WI38 (cell line): ENCODE data around the gene CARD19.

Experiments used
- H3K4me3 ChIP-seq: 2 replicates; pipeline ENCODE4 v1.5.1; 2011; ENCODE audit warnings: low read depth, mild to moderate bottlenecking, control low read depth, low read length
- CTCF ChIP-seq: IDR thresholded peaks from 2 replicates; pipeline ENCODE4 v1.5.1; 2012; ENCODE audit warnings: low read depth, mild to moderate bottlenecking, control low read depth, low read length

Gene CARD19

GRCh38 chr9:93119953-93120845, 24.2 kb downstream of the CARD19 start:
- peak; percentile 42 for TF ChIP-seq CTCF
- H3K4me3 ChIP-seq = no peak overlapping the region

GRCh38 chr9:93120846-93121315, 24.9 kb downstream of the CARD19 start:
- H3K4me3 ChIP-seq = no peak overlapping the region
- no peak for TF ChIP-seq CTCF

- no peak for TF ChIP-seq CTCF
- H3K4me3 ChIP-seq = no peak overlapping the region
These were observed 25.6 kb downstream of the CARD19 start for GRCh38 chr9:93121316-93122241.

GRCh38 chr9:93122721-93123221, 26.8 kb downstream of the CARD19 start:
- no peak for TF ChIP-seq CTCF
- H3K4me3 ChIP-seq = no peak overlapping the region

GRCh38 chr9:93123561-93124283, 27.7 kb downstream of the CARD19 start:
- no peak overlapping the region for H3K4me3 ChIP-seq
- no peak for TF ChIP-seq CTCF

DNA sequence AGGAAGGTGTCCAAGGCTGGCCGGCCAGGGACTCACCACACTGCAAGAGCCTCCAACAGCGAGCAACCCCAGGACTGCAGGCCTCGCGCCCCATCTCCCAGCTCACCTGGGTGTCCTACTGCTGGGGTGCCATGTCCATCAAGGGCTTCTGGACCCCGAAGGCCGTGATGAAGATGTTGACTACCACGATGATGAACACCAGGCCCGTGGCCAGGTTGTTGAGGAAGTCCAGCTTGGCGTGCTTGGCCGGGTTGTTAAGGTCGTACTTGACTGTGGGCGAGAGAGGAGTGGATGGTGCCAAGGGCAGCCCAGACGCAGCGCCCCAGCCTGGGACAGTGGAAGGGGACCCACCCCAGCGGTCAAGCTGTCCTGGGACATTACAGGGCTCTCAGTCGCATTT, 28.8 kb downstream of the CARD19 start:
- no peak for TF ChIP-seq CTCF
- H3K4me3 ChIP-seq = no peak overlapping the region
